Liver (tissue), 9 donors: ENCODE data around the gene UPK3B. TPM values are rescaled to one million over a fixed set of nuclear protein-coding genes. Genes with fewer than 3 reads are reported as not detected.
A peak's percentile ranks its signal among the peaks of the same experiment; 100 is the strongest.
"Not testable (repeated sequence)": the region's sequence is repeated elsewhere in the genome, so short reads cannot be mapped to it uniquely, and the experiment has no call there.

Experiments used
- DNase-seq: peaks from one replicate; pipeline ENCODE4 v3.0.0-alpha.2; 2017; ENCODE audit warnings: low spot score
- H3K27ac ChIP-seq, 2 donors: one replicate each; pipeline ENCODE4 v1.7.0; 2013; ENCODE audit warnings: inconsistent platforms in 2 of 2, low read length in 2 of 2, control low read depth in 1 of 2, low read depth in 1 of 2, mild to moderate bottlenecking in 1 of 2
- H3K27me3 ChIP-seq, 4 donors: one replicate each; pipeline versions ENCODE4 v1.6.1 to v1.7.0; 2013; ENCODE audit warnings: low read length in 3 of 4, inconsistent platforms in 1 of 4, mild to moderate bottlenecking in 1 of 4, moderate library complexity in 1 of 4; ENCODE audit not compliant: control insufficient read depth in 4 of 4, insufficient read depth in 4 of 4
- H3K36me3 ChIP-seq, 4 donors: one replicate each; pipeline versions ENCODE4 v1.6.1 to v1.7.0; 2013; ENCODE audit warnings: low read length in 3 of 4, mild to moderate bottlenecking in 3 of 4, low read depth in 1 of 4, moderate library complexity in 1 of 4; ENCODE audit not compliant: control insufficient read depth in 4 of 4, insufficient read depth in 3 of 4
- H3K4me1 ChIP-seq, 4 donors: one replicate each; pipeline versions ENCODE4 v1.6.1 to v1.7.0; 2013; ENCODE audit warnings: low read length in 3 of 4, mild to moderate bottlenecking in 3 of 4, moderate library complexity in 1 of 4; ENCODE audit not compliant: control insufficient read depth in 4 of 4, insufficient read depth in 4 of 4
- H3K4me3 ChIP-seq, 3 donors: one replicate each; pipeline versions ENCODE4 v1.6.1 to v1.7.0; 2013; ENCODE audit warnings: low read length in 3 of 3, control low read depth in 1 of 3, low read depth in 1 of 3, mild to moderate bottlenecking in 1 of 3
- H3K9ac ChIP-seq, 2 donors: one replicate each; pipeline ENCODE4 v1.7.0; 2013; ENCODE audit warnings: low read length in 2 of 2, mild to moderate bottlenecking in 2 of 2, moderate library complexity in 2 of 2, control low read depth in 1 of 2, low read depth in 1 of 2
- H3K9me3 ChIP-seq, 4 donors: one replicate each; pipeline versions ENCODE4 v1.6.1 to v1.7.0; 2013; ENCODE audit warnings: low read length in 3 of 4; ENCODE audit not compliant: control insufficient read depth in 4 of 4
- EGR1 ChIP-seq, 2 donors: IDR thresholded peaks; 2 replicates each; pipeline ENCODE4 v1.6.1; 2016 to 2018; ENCODE audit warnings: antibody characterized with exemption in 2 of 2, low read depth in 2 of 2
- GABPA ChIP-seq, 2 donors: IDR thresholded peaks in 1 of 2; conservative IDR thresholded peaks in 1 of 2; 2 replicates each; pipeline ENCODE4 v1.6.1; 2016; ENCODE audit warnings: antibody characterized with exemption in 2 of 2, mild to moderate bottlenecking in 1 of 2, moderate library complexity in 1 of 2
- HNF4A ChIP-seq, 2 donors: conservative IDR thresholded peaks; 2 replicates each; pipeline ENCODE4 v1.6.1; 2016; ENCODE audit warnings: antibody characterized with exemption in 2 of 2, mild to moderate bottlenecking in 2 of 2
- HNF4G ChIP-seq: IDR thresholded peaks from 2 replicates; pipeline ENCODE4 v1.6.1; 2016; ENCODE audit warnings: antibody characterized with exemption
- JUND ChIP-seq, 2 donors: IDR thresholded peaks; 2 replicates each; pipeline ENCODE4 v1.6.1; 2016; ENCODE audit warnings: antibody characterized with exemption in 2 of 2
- MAX ChIP-seq: IDR thresholded peaks from 2 replicates; pipeline ENCODE4 v1.6.1; 2016; ENCODE audit warnings: antibody characterized with exemption
- NR2F2 ChIP-seq: IDR thresholded peaks from 2 replicates; pipeline ENCODE4 v1.6.1; 2016; ENCODE audit warnings: antibody characterized with exemption
- RAD21 ChIP-seq, 2 donors: IDR thresholded peaks; 2 replicates each; pipeline ENCODE4 v1.6.1; 2016; ENCODE audit warnings: antibody characterized with exemption in 2 of 2, mild to moderate bottlenecking in 2 of 2
- REST ChIP-seq: IDR thresholded peaks from 2 replicates; pipeline ENCODE4 v1.6.1; 2016; ENCODE audit warnings: antibody characterized with exemption, mild to moderate bottlenecking
- RXRA ChIP-seq, 2 donors: IDR thresholded peaks; 2 replicates each; pipeline ENCODE4 v1.6.1; 2017 to 2018; ENCODE audit warnings: antibody characterized with exemption in 2 of 2, mild to moderate bottlenecking in 1 of 2
- SP1 ChIP-seq: IDR thresholded peaks from 2 replicates; pipeline ENCODE4 v1.6.1; 2018; ENCODE audit warnings: antibody characterized with exemption, mild to moderate bottlenecking
- TAF1 ChIP-seq: conservative IDR thresholded peaks from 2 replicates; pipeline ENCODE4 v1.6.1; 2016; ENCODE audit warnings: antibody characterized with exemption, mild to moderate bottlenecking
- YY1 ChIP-seq: IDR thresholded peaks from 2 replicates; pipeline ENCODE4 v1.6.1; 2016; ENCODE audit warnings: antibody characterized with exemption, mild to moderate bottlenecking
- WGBS: extraction: QIAGEN DNeasy Blood & Tissue Kit; methylation state at CpG from one replicate; pipeline ENCODE4 v1.1.7; 2013; 5-methylcytosine and 5-hydroxymethylcytosine counted together
- polyA plus RNA-seq, 2 donors: library from polyadenylated mRNA; stranded (reverse) in 1 of 2; unstranded in 1 of 2; fragments of 200-250 nt in 1 of 2; fragments of >200 nt in 1 of 2; fragmentation: Nextera tagmentation in 1 of 2; extraction: Ambion mirVana in 1 of 2; gene quantifications; one replicate each; pipeline versions ENCODE4 v1.2.1 to v1.2.3, GENCODE V29; 2013 to 2015
- total RNA-seq, 2 donors: library from RNA; depleted of rRNA; stranded (reverse); fragments of >200 nt; gene quantifications; one replicate each; pipeline ENCODE4 v1.2.3, GENCODE V29; 2014
- TF ChIP-seq, protein P1 (sequence below): IDR thresholded peaks from 2 replicates; pipeline ENCODE4 v1.6.1; 2016; ENCODE audit warnings: antibody characterized with exemption
- donor health status: healthy.
- donor health status: healthy.
- donor health status: healthy.
- donor health status: healthy.
- donor health status: healthy.

UPK3B gene
- total and polyA plus RNA-seq, 4 donors, result 0.08 to 0.42 (median 0.35) TPM

- H3K9ac ChIP-seq, result peak overlapping the region; percentile 78 to 79
- H3K4me3 ChIP-seq, result peak overlapping the region; percentile 72 to 84 (median 83)
- peak overlapping the region; percentile 92 for H3K27ac ChIP-seq
- WGBS, result under 1% methylated on average over 71 of the region's 71 CpGs
- not testable (repeated sequence) for H3K9me3 ChIP-seq, H3K4me1 ChIP-seq, H3K36me3 ChIP-seq, H3K27me3 ChIP-seq
- TF ChIP-seq NR2F2, result peak; percentile 86
- peak in 1 of 2 donors; percentile 49 for TF ChIP-seq RAD21 (IDR thresholded peaks at IDR 0.05)
- peak; percentile 62 to 89 for TF ChIP-seq GABPA (IDR thresholded peaks at IDR 0.05 in 1 of 2, conservative IDR thresholded peaks at IDR 0.05 in 1 of 2)
- TF ChIP-seq TAF1, result peak; percentile 52
- TF ChIP-seq, protein P1, sequence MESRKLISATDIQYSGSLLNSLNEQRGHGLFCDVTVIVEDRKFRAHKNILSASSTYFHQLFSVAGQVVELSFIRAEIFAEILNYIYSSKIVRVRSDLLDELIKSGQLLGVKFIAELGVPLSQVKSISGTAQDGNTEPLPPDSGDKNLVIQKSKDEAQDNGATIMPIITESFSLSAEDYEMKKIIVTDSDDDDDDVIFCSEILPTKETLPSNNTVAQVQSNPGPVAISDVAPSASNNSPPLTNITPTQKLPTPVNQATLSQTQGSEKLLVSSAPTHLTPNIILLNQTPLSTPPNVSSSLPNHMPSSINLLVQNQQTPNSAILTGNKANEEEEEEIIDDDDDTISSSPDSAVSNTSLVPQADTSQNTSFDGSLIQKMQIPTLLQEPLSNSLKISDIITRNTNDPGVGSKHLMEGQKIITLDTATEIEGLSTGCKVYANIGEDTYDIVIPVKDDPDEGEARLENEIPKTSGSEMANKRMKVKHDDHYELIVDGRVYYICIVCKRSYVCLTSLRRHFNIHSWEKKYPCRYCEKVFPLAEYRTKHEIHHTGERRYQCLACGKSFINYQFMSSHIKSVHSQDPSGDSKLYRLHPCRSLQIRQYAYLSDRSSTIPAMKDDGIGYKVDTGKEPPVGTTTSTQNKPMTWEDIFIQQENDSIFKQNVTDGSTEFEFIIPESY, result peak; percentile 53
- TF ChIP-seq MAX, result peak; percentile 49
- TF ChIP-seq EGR1 (IDR thresholded peaks at IDR 0.05; ENCODE audit: low read depth in 2 of 2), result peak; percentile 44 to 70
- TF ChIP-seq REST, result peak; percentile 44
- peak; percentile 45 for TF ChIP-seq YY1
- peak; percentile 73 for TF ChIP-seq SP1
- peak; percentile 64 to 85 for TF ChIP-seq HNF4A (conservative IDR thresholded peaks at IDR 0.05)
- peak; percentile 19 for TF ChIP-seq HNF4G
- TF ChIP-seq RXRA (IDR thresholded peaks at IDR 0.05), result peak; percentile 76 to 93
- TF ChIP-seq JUND (IDR thresholded peaks at IDR 0.05), result peak in 1 of 2 donors; percentile 65
- DNase-seq, result peak; percentile 75
These were observed 38.9 kb downstream of the UPK3B start for GRCh38 chr7:76549025-76549854.

DNA sequence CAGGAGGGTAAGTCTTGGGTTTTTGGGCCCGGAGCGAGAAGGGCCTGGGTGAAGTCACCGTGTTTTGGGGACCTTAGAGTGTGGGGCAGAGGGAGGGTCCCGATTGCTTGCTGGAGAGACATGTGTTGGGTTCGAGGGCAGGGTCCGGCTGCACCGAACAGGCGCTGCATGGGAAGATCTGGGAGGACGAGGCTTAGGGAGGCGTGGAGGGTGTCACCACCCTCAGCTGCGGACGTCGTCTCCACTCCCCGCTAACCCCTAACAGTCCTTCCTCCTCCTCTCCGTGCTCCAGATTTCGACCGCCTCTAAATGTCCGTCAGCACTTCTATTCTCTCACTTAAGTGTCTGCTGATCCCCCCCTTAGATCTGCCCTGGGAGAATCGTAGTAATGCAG lies 39.5 kb downstream of the UPK3B start:
- H3K27me3 ChIP-seq, H3K36me3 ChIP-seq, H3K4me1 ChIP-seq, DNase-seq, H3K9me3 ChIP-seq: not testable (repeated sequence)
- Histone ChIP-seq H3K27ac (peak overlapping the region; percentile 92), H3K9ac (peak overlapping the region; percentile 78 to 79), H3K4me3 (peak overlapping the region; percentile 72 to 84 (median 83))
- WGBS, result 0% methylated on average over 19 of the region's 19 CpGs

DNA sequence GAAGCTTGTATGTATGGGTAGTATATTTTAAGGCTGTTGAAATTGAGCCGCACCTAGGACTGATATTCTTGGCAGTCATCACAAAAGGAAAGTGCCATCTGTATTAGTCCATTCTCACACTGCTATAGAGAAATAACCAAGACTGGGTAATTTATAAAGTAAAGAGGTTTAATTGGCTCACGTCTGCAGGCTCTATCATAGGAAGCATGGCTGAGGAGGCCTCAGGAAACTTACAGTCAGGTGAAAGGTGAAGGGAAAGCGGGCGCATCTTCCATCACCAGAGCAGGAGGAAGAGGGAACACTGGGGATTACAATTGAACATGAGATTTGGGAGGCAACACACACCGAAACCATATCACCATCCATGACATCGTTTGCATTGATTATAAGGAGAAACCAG lies 41.6 kb downstream of the UPK3B start:
- H3K36me3 ChIP-seq, H3K27ac ChIP-seq, H3K27me3 ChIP-seq, H3K4me1 ChIP-seq, H3K9me3 ChIP-seq, H3K9ac ChIP-seq, DNase-seq, H3K4me3 ChIP-seq: not testable (repeated sequence)
- 94% methylated on average over 6 of the region's 6 CpGs for WGBS

DNA sequence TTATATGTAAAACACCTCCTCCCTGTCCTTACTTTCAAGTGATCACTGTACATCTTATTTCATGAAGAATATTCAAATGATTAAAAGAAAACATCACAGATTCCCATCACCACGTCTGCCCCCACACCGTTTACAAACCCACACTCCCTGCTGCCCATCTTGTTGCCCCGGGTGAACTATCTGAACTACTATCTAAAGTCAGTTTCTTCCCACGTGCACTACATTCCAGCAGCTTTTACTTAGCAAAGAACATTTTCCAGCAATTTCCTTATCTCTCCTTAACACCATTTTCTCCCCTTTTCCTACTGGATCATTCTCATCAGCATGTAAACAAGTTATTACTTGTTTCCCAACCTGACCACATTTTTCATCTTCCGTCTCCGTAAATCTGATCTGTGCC lies 49.3 kb downstream of the UPK3B start:
- H3K36me3 ChIP-seq, H3K4me1 ChIP-seq, H3K27ac ChIP-seq, H3K27me3 ChIP-seq, H3K9ac ChIP-seq, DNase-seq, H3K9me3 ChIP-seq, H3K4me3 ChIP-seq: not testable (repeated sequence)
- 52% methylated on average over 6 of the region's 6 CpGs for WGBS

GRCh38 chr7:76560157-76560556 lies 49.8 kb downstream of the UPK3B start:
- not testable (repeated sequence) for H3K36me3 ChIP-seq, DNase-seq, H3K27me3 ChIP-seq, H3K9me3 ChIP-seq, H3K9ac ChIP-seq, H3K4me1 ChIP-seq, H3K4me3 ChIP-seq, H3K27ac ChIP-seq
- 64% methylated on average over 4 of the region's 4 CpGs for WGBS
